HG03520 (cell line): Measurements from ENCODE around the gene LBH.

Source experiments
- ATAC-seq: cut with Tn5 transposase; IDR thresholded peaks from one replicate; pipeline ENCODE4 v1.9.1; 2021; ENCODE audit warnings: mild to moderate bottlenecking, moderate library complexity; ENCODE audit not compliant: unreplicated experiment

Gene LBH

GRCh38 chr2:30234180-30234971 lies 3.0 kb downstream of the LBH start:
- ATAC-seq, result no peak

DNA sequence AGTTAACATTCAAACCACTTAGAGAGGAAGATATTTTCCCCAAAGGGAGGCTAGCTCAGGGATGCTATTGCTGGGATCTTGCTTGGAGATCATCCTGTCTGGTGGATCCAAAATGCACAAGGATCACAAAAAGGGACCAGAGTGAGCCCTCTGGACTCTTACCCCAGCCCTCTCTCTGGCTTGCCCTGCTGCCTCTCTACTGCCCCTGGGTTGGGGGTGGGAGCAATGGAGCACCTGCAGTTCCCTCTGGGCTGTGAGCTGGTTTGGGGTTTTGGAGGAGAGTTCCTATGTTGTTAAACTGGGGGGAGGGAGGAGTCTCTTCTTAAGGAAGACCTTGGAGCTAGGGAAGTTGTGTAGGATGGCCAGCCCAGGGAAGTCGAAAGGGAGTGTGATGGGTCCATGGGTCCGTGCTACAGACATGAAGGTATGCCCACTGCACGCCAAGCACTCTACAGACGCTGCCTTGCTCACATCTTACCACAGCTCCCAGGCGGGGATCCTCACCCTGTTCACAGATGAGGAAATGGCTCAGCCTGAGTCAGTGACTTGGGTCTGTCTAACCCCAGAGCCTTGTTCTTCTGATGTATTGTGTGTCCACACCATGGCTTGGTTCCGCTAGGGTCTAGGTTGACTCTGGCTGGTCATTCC lies 3.8 kb downstream of the LBH start:
- ATAC-seq, result no peak

DNA sequence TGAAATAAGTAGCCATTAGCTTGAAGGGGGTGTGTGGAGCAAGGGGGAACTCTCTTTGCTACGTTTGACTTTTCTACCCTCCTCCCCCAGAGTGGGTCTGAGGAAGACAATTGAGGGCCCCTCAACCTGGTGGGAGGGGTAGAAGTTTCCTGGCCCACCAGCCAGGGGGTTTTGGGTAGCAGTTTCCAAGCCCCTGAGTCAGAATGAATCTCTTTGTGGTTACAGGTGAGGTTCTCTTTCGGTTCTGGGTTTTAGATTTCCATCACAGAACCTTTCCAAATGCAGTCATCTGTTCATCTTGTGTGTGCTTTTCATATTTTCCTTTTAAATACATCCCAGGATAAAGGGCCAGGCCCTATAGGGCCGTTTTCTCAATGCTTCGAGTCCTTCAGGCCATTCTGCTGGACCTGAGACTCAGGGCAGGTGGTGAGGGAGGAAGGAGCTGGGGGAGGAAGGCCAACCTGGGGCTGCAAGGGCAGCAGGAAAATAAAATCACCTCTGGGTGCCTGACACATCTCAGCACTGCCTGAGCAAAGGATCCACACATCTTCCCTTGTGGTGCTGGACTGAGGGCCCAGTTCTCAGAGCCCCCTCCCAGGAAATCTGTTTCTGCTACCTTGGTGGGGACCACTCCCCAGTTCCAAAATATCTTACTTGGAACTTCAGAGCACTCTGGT lies 4.7 kb downstream of the LBH start:
- no peak for ATAC-seq

DNA sequence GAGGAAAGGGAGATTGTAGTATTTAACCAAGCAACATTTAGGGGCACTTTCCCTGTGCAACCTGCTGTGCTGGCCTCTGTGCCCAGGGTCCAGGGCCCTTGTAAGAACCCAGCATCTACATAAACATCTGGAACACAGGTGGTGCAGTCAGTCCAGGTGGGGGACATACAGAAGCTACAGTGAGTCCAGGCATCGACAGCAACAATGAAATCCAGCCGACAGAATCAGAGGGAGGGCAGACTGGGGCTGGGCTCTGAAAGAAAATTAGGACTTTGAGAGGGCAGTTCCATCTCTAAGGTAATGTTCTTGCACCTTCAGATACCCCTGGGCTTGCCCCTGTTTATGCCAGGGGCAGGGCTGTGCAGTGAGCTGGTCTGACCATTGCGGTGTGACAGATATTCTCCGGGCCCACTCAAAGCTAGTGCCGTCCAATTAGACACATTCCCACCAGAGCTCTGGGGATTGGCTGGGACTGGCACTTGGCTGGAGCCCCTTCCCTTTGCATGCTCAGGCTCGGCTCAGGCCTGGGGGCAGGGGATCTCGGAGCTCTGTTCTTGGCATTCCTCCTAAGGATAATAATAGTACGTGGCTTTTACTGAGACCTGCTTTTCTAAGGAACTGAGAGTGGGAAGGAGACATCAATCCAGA lies 5.4 kb downstream of the LBH start:
- ATAC-seq, result no peak

DNA sequence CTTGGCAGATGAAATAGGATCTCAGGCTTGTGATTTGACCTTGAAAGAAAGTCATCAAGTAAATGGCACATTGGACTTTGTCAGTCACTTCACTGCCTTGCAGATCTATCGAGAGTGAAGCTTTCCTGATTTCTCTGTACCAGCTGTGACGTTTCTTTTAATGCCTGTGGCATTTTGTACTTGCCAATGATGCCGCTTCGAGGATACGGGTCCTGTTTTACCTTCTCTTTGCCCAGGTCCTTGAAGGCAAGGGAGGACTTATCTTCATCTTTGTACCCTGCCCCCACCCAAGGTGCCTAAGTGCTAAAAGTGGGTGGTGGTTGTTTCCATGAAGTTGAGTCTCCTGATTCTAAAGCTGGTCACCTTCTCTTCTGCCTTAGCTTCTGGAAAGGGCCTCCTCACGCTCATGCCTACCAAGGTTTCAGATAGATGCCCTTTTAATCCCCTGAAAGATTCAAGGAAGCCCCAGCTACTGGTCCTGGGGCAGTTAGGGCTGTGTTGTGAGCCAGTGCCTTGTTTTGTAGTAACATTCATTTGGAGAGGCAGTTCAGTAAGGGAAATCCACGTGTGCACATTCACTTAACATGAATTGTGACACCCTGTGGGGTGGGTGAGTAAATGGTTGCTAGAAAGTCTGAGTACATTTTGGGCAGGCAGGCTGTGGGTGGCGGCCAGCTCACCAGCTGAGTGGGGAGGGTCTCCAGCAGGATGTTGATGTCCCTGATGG lies 6.1 kb downstream of the LBH start:
- ATAC-seq, result no peak

- ATAC-seq, result no peak
These were observed 6.8 kb downstream of the LBH start for GRCh38 chr2:30237966-30238800.

GRCh38 chr2:30239308-30239985 lies 8.1 kb downstream of the LBH start:
- ATAC-seq, result no peak

- ATAC-seq, result no peak
These were observed 8.8 kb downstream of the LBH start for GRCh38 chr2:30239986-30240752.

DNA sequence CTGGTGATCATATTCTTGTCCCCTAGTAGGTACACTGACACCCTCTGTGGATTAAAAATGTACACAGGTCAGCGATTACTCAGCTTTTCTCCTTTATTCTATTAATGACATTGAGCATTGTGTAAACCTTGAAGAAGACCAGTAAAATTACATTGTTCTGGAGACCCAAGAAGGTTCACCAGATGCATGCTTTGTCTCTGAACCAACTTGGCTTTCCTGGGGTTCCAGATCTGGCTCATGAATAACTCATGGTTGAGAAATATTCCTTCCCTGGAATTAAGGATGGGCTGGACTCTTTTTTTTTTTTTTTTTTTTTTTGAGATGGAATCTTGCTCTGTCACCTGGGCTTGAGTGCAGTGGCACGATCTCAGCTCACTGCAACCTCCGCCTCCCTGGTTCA lies 11.9 kb downstream of the LBH start:
- no peak for ATAC-seq

DNA sequence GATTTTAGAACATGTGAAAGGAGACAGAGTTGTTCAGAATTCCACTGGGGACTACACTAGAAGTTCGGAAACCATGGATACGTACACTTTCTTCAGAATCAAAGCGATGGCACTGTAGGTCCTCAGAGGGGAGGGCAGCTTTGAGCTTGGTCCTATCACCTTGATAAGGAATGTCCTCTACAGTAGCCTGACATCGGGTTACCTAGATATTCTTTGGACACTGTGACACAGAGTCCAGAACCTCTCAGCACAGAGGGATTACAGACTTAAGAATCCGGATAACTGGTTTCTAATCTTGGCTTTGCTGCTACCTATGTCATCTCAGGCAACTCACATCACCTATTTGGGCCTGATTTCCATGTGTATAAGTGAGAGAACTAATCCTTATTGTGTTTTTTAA lies 14.0 kb downstream of the LBH start:
- ATAC-seq, result no peak

- no peak for ATAC-seq
These were observed 17.5 kb downstream of the LBH start for GRCh38 chr2:30248791-30249190.

DNA sequence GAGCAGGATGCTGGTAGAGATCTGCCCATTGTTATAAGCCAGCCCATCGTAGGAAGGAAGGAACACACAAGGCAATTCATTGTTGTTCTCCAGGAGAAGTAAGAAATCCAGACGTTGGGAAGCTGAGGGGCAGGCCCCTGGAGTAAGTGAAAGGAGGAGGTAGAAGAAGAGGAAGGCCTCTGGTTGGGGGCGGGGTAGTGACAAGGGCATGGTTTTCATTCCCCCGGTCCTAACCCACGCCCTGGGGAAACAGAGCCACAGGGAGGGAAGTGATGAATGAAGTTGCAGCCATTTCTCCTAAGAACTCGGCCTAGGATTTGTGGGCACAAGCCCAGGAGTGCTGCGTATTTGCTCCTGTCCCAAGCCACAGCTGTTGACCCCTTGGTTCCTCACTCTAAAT lies 18.0 kb downstream of the LBH start:
- no peak for ATAC-seq

- ATAC-seq, result no peak
These were observed 19.1 kb downstream of the LBH start for GRCh38 chr2:30250421-30250820.

DNA sequence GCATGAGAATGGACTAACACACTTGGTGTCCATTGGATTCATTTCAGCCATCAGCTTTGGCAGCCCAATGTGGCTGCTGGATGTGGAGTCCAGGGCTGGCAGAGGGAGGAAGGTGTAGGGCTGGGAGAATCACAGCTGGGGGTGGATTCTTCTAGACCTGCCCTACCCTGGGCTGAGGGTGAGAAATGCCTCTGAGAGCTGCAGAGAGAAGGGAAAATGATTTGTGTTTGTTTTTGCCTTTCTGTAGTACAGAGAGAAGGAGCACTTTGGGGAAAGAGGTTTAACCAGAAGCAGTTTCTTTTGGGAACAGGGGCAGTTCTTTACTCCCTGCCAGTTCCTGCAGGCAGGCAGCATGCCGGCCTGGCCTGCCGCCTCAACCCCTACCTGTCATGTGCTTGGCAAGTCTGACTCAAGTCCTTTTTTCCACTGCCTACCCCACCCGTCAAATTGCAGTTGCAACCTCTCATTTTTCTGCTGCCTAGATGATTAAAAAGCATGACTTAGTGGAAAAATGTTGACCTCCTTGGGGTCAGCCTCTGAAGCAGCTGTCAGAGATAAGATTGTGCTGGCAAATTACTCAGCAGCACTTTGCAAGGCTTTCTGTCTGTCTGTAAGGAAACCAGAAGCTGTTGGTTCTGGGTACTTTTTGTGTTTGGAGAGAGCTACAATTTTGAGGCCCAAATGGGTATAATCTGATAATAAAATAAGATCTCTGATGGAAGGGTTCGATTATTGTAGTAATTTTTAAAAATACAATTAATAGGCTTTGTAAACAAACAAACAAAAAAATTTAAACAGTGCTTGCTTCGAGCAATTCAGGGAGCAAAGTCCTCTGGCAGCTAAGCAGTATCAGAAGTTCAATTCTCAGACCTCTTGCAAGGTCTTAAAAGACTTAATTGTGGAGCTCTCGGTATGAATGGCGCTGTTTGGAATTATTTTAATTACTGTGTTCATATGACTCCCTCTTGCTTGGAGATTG lies 21.7 kb downstream of the LBH start:
- no peak for ATAC-seq

GRCh38 chr2:30253873-30254684 lies 22.7 kb downstream of the LBH start:
- no peak for ATAC-seq

GRCh38 chr2:30254685-30255001 lies 23.3 kb downstream of the LBH start:
- ATAC-seq, result no peak

DNA sequence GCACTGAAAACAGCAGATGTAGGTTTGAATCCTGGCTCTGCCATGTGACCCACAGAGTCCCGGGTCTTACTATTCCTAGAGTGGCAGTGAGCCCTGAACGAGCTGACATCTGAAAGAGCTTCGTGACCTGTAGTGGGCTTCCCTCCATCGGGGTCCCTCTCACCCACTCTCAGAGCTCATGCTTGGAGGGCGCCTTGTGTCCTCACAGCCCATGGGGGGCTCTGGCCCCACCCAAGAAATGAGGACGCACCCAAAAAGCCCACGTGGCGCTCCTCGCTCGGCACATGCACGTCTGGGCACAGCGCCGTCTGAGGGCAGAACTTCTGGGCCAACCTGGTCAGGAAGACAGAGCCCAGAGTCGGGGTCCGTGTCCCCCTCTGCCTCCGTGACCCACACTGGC lies 23.7 kb downstream of the LBH start:
- no peak for ATAC-seq
